ENCODE data around the gene TMPRSS11B.
A peak's percentile ranks its signal among the peaks of the same experiment; 100 is the strongest.
"Not testable (repeated sequence)": the region's sequence is repeated elsewhere in the genome, so short reads cannot be mapped to it uniquely, and the experiment has no call there.

Gene TMPRSS11B

DNA sequence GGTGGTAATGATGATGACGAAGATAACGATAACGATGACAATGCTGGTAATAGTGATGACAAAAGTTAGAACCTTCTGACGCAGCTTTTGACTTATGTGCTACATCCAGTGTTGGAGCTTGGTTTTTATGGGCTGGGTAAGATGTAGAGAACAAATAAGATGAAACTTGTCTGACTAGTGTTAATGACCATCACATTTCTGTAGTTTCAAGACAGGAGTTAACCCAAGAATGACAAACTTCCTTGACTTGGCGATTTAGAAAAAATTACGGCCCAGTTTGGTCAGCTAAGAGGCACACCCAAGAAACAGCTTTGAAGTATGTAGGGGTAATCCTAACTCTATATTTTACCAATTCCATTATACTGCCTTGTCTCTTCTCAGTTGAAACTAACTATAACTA lies at the start of gene TMPRSS11B:
TMPRSS11B (minus strand) TSS at position 101 of the 400 bp plus-strand sequence. CDS start 136 bp downstream, outside the sequence.
- no peak for DNase-seq

GRCh38 chr4:68291256-68291655 lies 45.8 kb upstream of the TMPRSS11B start:
- no peak for DNase-seq

- no peak for DNase-seq
Measured at GRCh38 chr4:68288393-68288740, 42.9 kb upstream of the TMPRSS11B start.

- DNase-seq, result no peak
Measured at GRCh38 chr4:68287704-68288392, 42.4 kb upstream of the TMPRSS11B start.

DNA sequence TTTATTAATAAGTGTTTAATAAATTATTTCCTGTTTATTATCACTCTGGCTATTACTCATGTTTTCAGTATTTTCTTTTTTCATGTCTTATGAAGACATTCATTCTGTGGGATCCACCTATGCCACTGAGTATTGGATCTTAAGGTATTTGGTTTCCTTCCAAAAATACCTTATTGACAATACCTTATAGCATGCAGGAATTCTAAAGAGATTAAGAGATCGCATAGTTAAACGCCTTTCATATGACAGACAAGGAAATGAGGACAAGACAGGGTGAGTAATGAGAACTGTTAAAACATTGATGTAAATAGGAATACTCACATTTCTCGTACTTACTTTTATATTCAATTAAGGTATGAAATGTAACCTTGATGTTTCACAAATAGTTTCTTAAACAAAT lies 38.2 kb upstream of the TMPRSS11B start:
- DNase-seq, result no peak

DNA sequence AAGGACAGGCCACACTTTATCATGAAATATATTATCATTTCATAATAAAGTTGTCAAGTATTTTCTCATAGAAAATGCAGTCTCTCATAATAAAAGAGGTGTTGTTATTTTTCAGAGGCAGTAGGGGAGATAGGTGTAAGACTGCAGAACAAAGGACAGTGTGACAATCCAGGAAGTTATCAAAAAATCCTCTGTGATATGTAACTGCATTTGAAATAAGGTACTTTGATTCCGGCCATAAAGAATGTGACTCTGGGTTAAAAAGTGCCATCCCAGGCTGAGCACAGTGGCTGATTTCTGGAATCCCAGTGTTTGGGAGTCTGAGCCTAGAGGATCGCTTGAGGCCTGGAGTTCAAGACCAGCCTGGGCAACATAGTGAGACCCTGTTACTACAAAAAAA lies 37.6 kb upstream of the TMPRSS11B start:
- no peak for DNase-seq

GRCh38 chr4:68281796-68282740 lies 36.6 kb upstream of the TMPRSS11B start:
- not testable (repeated sequence) for DNase-seq

- no peak for DNase-seq
Measured at GRCh38 chr4:68278029-68278428, 32.5 kb upstream of the TMPRSS11B start.

- no peak for DNase-seq
Measured at GRCh38 chr4:68277627-68278026, 32.1 kb upstream of the TMPRSS11B start.

GRCh38 chr4:68272860-68273259 lies 27.4 kb upstream of the TMPRSS11B start:
- no peak for DNase-seq

DNA sequence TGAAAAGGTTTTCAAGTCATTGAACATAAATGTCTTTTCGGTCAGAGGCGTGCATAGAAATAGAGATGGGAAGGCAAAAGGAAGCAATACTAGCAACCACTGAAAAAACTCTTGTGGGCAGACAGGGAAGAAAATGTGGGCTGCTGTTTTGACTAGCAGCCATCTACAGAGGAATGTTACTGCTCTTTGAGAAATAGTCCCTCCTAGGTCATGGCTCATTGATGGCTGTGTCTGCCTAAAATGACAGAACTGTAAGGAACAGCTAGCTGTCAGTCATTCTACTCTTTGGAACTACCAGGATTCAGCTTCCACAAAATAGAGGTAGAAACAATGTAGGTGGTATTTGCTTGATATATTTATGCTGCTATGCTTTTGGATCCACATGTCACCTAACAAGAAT lies 26.9 kb upstream of the TMPRSS11B start:
- DNase-seq, result no peak

DNA sequence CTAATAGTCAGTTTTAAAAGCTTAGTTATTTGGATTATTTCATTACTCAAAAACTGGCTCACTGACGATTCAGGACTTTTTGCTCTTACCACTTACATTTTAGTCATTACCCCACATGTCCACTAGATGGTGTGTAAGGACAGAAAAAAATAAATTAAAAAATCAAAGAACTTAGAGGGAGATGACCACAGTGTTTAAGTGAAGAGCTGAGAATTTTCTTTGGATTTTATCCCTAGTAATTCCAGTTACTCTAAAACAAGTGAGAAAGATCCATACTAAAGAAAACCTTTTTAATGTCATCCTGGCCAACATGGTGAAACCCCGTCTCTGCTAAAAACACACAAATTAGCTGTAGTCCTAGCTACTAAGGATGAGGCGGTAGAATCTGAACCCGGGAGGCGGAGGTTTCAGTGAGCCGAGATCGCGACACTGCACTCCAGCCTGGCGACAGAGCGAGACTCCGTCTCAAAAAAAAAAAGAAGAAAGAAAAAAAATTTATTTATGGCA lies 26.4 kb upstream of the TMPRSS11B start:
- peak; percentile 41 to 64 for DNase-seq

- DNase-seq, result no peak
Measured at GRCh38 chr4:68267433-68267944, 22.0 kb upstream of the TMPRSS11B start.

GRCh38 chr4:68264875-68265565 lies 19.5 kb upstream of the TMPRSS11B start:
- no peak for DNase-seq

- DNase-seq, result no peak
Measured at GRCh38 chr4:68259191-68259590, 13.7 kb upstream of the TMPRSS11B start.

- DNase-seq, result no peak
Measured at GRCh38 chr4:68257719-68258118, 12.2 kb upstream of the TMPRSS11B start.

DNA sequence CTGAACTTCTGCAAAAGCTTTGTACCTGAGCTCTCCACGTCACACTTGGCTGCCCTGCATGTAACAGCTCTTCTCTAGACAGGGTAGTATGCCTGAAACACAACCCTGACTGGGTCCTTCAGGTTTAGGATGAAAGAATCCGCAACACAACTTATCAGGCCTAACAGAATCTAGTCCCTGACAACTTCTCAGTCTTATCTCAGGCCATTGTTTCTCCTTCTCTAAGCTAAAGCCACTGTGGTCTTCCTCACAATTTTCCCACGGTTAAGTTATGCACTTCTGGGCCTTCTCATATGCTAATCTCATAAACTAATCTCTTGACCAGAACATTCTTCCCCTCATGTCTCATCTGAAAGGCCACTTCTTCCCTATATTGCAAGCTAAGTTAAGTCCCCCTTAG lies 10.8 kb upstream of the TMPRSS11B start:
- no peak for DNase-seq

DNA sequence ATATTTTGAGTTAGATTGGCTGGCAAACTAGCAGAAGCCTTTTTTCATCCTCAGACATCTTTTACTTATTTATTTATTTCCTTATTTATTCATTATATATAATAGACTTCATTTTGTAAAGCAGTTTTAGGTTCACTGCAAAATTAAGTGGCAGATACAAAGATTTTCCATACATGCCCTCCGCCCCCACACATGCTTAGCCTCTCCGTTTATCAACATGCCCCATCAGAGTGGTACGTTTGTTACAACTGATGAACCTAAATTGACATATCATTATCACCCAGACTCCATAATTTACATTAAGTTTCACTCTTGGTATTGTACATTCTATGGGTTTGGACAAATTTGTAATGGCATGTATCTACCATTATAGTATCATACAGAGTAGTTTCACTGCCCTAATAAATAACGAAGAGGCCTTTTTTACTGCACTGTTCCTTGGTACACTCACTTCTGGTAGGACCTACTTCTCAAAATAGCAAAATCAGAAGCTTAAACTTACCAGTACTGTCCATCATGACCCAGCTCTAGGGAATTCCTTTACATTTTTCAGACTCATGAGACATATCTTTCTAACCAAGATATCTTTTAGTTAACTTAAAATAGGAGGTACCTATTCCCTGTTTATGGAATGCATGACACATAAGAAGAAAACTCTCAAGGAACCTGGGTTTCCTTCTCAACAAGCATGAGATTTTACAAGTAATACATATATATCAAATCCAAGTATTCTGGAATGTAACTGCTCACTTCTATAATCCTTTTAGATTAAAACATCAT lies 4.8 kb upstream of the TMPRSS11B start:
- DNase-seq, result no peak

DNA sequence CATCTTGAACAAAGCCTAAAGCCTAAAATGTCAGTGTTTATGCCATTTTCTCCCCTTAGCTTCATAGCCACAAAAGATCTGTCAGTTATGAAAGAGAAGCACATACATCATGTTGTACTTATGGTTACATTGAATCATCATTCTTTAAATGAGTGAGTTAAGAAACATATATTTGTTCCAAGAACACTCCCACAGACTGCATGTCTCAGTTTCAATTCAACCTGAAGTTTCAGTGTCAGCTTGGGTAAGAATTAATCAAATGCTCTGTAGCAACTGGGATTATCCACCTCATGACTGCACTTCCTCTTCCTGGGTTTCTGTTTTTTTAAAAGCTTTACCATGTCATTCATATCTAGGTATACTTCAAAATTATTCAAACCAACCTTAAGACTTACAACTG lies 3.9 kb upstream of the TMPRSS11B start:
- peak; percentile 14 to 40 for DNase-seq

GRCh38 chr4:68240620-68241019 lies 4.9 kb downstream of the TMPRSS11B start:
- no peak for DNase-seq

DNA sequence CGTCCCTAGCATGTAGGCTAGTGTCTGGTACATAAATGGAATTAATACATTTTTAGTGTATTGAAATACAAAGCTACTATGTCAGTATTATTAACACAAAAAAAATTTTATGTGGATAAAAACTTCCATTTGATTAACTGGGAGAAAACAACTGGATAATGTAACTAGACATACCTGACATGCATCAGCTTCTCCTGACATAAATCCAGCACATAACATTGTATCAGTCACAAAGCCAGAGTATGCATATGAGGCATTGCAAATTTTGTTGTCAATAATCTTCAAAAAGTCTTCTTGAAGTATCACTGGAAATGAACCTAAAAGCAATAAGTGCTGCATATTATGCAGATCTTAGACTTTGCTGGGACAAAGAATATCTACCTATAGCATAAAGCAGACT lies 16.9 kb downstream of the TMPRSS11B start:
- DNase-seq, result no peak

DNA sequence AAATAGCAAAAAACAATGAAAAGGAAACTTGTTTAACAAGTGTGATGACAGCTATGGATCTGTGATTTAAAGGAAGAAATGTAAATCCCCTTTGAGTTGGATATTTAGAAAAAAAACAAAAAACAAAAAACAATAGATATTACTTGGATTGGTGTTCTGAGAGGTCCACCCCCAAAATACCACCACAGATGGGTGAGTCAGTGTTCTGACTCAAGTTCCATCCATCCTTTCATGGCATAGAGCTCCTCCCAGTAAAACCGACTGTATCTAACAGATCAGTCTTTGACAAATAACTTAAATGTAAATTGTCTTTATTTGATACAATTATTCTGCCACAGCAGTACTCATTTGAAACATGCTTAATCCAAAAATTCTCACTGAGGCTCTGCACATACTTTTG lies 27.4 kb downstream of the TMPRSS11B start:
- no peak for DNase-seq
